GM21723 (cell line): ENCODE measurements around the gene PHKA2.

Source experiments
- ATAC-seq: cut with Tn5 transposase; IDR thresholded peaks from one replicate; pipeline ENCODE4 v1.9.1; 2021; ENCODE audit warnings: mild to moderate bottlenecking, moderate library complexity; ENCODE audit not compliant: unreplicated experiment

Gene PHKA2

GRCh38 chrX:18973527-18974192 lies 10.3 kb downstream of the PHKA2 start:
- no peak for ATAC-seq

- ATAC-seq, result no peak
These were observed 12.4 kb downstream of the PHKA2 start for GRCh38 chrX:18971506-18971905.

- ATAC-seq, result no peak
These were observed 13.4 kb downstream of the PHKA2 start for GRCh38 chrX:18970465-18970864.

GRCh38 chrX:18966624-18967023 lies 17.3 kb downstream of the PHKA2 start:
- no peak for ATAC-seq

- no peak for ATAC-seq
These were observed 19.0 kb downstream of the PHKA2 start for GRCh38 chrX:18964901-18965300.

GRCh38 chrX:18964026-18964425 lies 19.9 kb downstream of the PHKA2 start:
- ATAC-seq, result no peak

GRCh38 chrX:18962329-18962728 lies 21.6 kb downstream of the PHKA2 start:
- no peak for ATAC-seq

- ATAC-seq, result no peak
These were observed 22.2 kb downstream of the PHKA2 start for GRCh38 chrX:18961686-18962085.

- ATAC-seq, result no peak
These were observed 27.4 kb downstream of the PHKA2 start for GRCh38 chrX:18956303-18957032.

- no peak for ATAC-seq
These were observed 28.2 kb downstream of the PHKA2 start for GRCh38 chrX:18955676-18956075.

GRCh38 chrX:18951032-18951431 lies 32.9 kb downstream of the PHKA2 start:
- ATAC-seq, result no peak

GRCh38 chrX:18949944-18950301 lies 34.0 kb downstream of the PHKA2 start:
- ATAC-seq, result no peak

- no peak for ATAC-seq
These were observed 34.5 kb downstream of the PHKA2 start for GRCh38 chrX:18949291-18949943.

- ATAC-seq, result no peak
These were observed 37.3 kb downstream of the PHKA2 start for GRCh38 chrX:18946611-18947010.

GRCh38 chrX:18946157-18946556 lies 37.8 kb downstream of the PHKA2 start:
- no peak for ATAC-seq

GRCh38 chrX:18945483-18945882 lies 38.4 kb downstream of the PHKA2 start:
- ATAC-seq, result no peak

- no peak for ATAC-seq
These were observed 39.4 kb downstream of the PHKA2 start for GRCh38 chrX:18944482-18944881.

GRCh38 chrX:18941896-18942295 lies 42.0 kb downstream of the PHKA2 start:
- no peak for ATAC-seq

- no peak for ATAC-seq
These were observed 45.2 kb downstream of the PHKA2 start for GRCh38 chrX:18938710-18939109.

GRCh38 chrX:18937173-18937572 lies 46.7 kb downstream of the PHKA2 start:
- no peak for ATAC-seq

GRCh38 chrX:18935893-18936292 lies 48.0 kb downstream of the PHKA2 start:
- no peak for ATAC-seq

GRCh38 chrX:18934708-18935107 lies 49.2 kb downstream of the PHKA2 start:
- ATAC-seq, result no peak
